Activated T-cell treated with anti-CD3 and anti-CD28 coated beads, Interleukin-2, amount 50 U/mL, for 24 hours (primary cell): Measurements from ENCODE around the gene TCEA3.

Experiments
- DNase-seq: peaks from one replicate; pipeline ENCODE4 v3.0.0-alpha.2; 2020
- H3K27ac Mint-ChIP-seq: 2 replicates; pipeline ENCODE4 v1.8.0; 2020; ENCODE audit warnings: mild to moderate bottlenecking, mixed read lengths
- H3K27me3 Mint-ChIP-seq: 2 replicates; pipeline ENCODE4 v1.8.0; 2020; ENCODE audit warnings: mixed read lengths
- H3K36me3 Mint-ChIP-seq: 2 replicates; pipeline ENCODE4 v1.8.0; 2020; ENCODE audit warnings: low read depth, mixed read lengths
- H3K4me1 Mint-ChIP-seq: 2 replicates; pipeline ENCODE4 v1.8.0; 2020; ENCODE audit warnings: low read depth, mixed read lengths
- H3K4me3 Mint-ChIP-seq: 2 replicates; pipeline ENCODE4 v1.8.0; 2020; ENCODE audit warnings: mild to moderate bottlenecking, moderate library complexity, mixed read lengths
- H3K9me3 Mint-ChIP-seq: 2 replicates; pipeline ENCODE4 v1.8.0; 2020; ENCODE audit warnings: mixed read lengths

The TCEA3 gene

GRCh38 chr1:23453455-23454000 is 29.0 kb upstream of the TCEA3 start:
- H3K4me1 Mint-ChIP-seq, result peaks cover 18% of the 10 kb centered on the region
- DNase-seq, result no peak
- H3K27ac Mint-ChIP-seq, result no peak overlapping the region
- no peak overlapping the region for H3K4me3 Mint-ChIP-seq
- H3K36me3 Mint-ChIP-seq, result no peaks in the 10 kb centered on the region
- H3K9me3 Mint-ChIP-seq, result no peaks in the 10 kb centered on the region
- peaks cover 6% of the 10 kb centered on the region for H3K27me3 Mint-ChIP-seq

GRCh38 chr1:23452011-23452411 is 27.5 kb upstream of the TCEA3 start:
- H3K4me1 Mint-ChIP-seq, result peaks cover 18% of the 10 kb centered on the region
- no peaks in the 10 kb centered on the region for H3K36me3 Mint-ChIP-seq
- no peak overlapping the region for H3K27ac Mint-ChIP-seq
- H3K9me3 Mint-ChIP-seq, result no peaks in the 10 kb centered on the region
- no peak overlapping the region for H3K4me3 Mint-ChIP-seq
- peaks cover 6% of the 10 kb centered on the region for H3K27me3 Mint-ChIP-seq
- peak; percentile 37 for DNase-seq

- Mint-ChIP-seq H3K27me3 (peaks cover 6% of the 10 kb centered on the region), H3K36me3 (no peaks in the 10 kb centered on the region), H3K4me3 (no peak overlapping the region), H3K27ac (no peak overlapping the region), H3K9me3 (no peaks in the 10 kb centered on the region), H3K4me1 (peaks cover 18% of the 10 kb centered on the region)
- DNase-seq, result no peak
These were observed 26.9 kb upstream of the TCEA3 start for GRCh38 chr1:23451441-23451840.

- no peak overlapping the region for H3K4me3 Mint-ChIP-seq
- H3K27me3 Mint-ChIP-seq, result peaks cover 6% of the 10 kb centered on the region
- H3K9me3 Mint-ChIP-seq, result no peaks in the 10 kb centered on the region
- no peaks in the 10 kb centered on the region for H3K36me3 Mint-ChIP-seq
- H3K27ac Mint-ChIP-seq, result no peak overlapping the region
- DNase-seq, result no peak
- peaks cover 13% of the 10 kb centered on the region for H3K4me1 Mint-ChIP-seq
These were observed 26.3 kb upstream of the TCEA3 start for GRCh38 chr1:23450894-23451293.

- Mint-ChIP-seq H3K9me3 (no peaks in the 10 kb centered on the region), H3K27me3 (no peaks in the 10 kb centered on the region), H3K4me1 (peaks cover 13% of the 10 kb centered on the region), H3K36me3 (no peaks in the 10 kb centered on the region), H3K4me3 (no peak overlapping the region), H3K27ac (no peak overlapping the region)
- DNase-seq, result no peak
These were observed 25.4 kb upstream of the TCEA3 start for GRCh38 chr1:23449958-23450357.

GRCh38 chr1:23449306-23449705 is 24.8 kb upstream of the TCEA3 start:
- no peak overlapping the region for H3K4me3 Mint-ChIP-seq
- no peaks in the 10 kb centered on the region for H3K27me3 Mint-ChIP-seq
- DNase-seq, result no peak
- peaks cover 13% of the 10 kb centered on the region for H3K4me1 Mint-ChIP-seq
- H3K9me3 Mint-ChIP-seq, result no peaks in the 10 kb centered on the region
- no peaks in the 10 kb centered on the region for H3K36me3 Mint-ChIP-seq
- no peak overlapping the region for H3K27ac Mint-ChIP-seq

GRCh38 chr1:23448846-23449245 is 24.3 kb upstream of the TCEA3 start:
- no peaks in the 10 kb centered on the region for H3K36me3 Mint-ChIP-seq
- no peak overlapping the region for H3K27ac Mint-ChIP-seq
- DNase-seq, result no peak
- H3K27me3 Mint-ChIP-seq, result no peaks in the 10 kb centered on the region
- H3K4me3 Mint-ChIP-seq, result no peak overlapping the region
- H3K4me1 Mint-ChIP-seq, result peaks cover 13% of the 10 kb centered on the region
- H3K9me3 Mint-ChIP-seq, result no peaks in the 10 kb centered on the region

GRCh38 chr1:23446661-23447310 is 22.2 kb upstream of the TCEA3 start:
- H3K27me3 Mint-ChIP-seq, result no peaks in the 10 kb centered on the region
- H3K4me1 Mint-ChIP-seq, result peaks cover 4% of the 10 kb centered on the region
- no peak overlapping the region for H3K27ac Mint-ChIP-seq
- no peak for DNase-seq
- H3K4me3 Mint-ChIP-seq, result no peak overlapping the region
- H3K36me3 Mint-ChIP-seq, result no peaks in the 10 kb centered on the region
- H3K9me3 Mint-ChIP-seq, result no peaks in the 10 kb centered on the region

GRCh38 chr1:23444596-23445390 is 20.2 kb upstream of the TCEA3 start:
- no peak overlapping the region for H3K27ac Mint-ChIP-seq
- no peak overlapping the region for H3K4me3 Mint-ChIP-seq
- no peaks in the 10 kb centered on the region for H3K4me1 Mint-ChIP-seq
- H3K36me3 Mint-ChIP-seq, result no peaks in the 10 kb centered on the region
- DNase-seq, result no peak
- H3K27me3 Mint-ChIP-seq, result no peaks in the 10 kb centered on the region
- no peaks in the 10 kb centered on the region for H3K9me3 Mint-ChIP-seq

GRCh38 chr1:23444104-23444533 is 19.6 kb upstream of the TCEA3 start:
- H3K9me3 Mint-ChIP-seq, result no peaks in the 10 kb centered on the region
- no peak overlapping the region for H3K27ac Mint-ChIP-seq
- no peak for DNase-seq
- H3K36me3 Mint-ChIP-seq, result no peaks in the 10 kb centered on the region
- no peaks in the 10 kb centered on the region for H3K4me1 Mint-ChIP-seq
- no peaks in the 10 kb centered on the region for H3K27me3 Mint-ChIP-seq
- H3K4me3 Mint-ChIP-seq, result no peak overlapping the region

- DNase-seq, result no peak
- H3K36me3 Mint-ChIP-seq, result no peaks in the 10 kb centered on the region
- H3K4me1 Mint-ChIP-seq, result no peaks in the 10 kb centered on the region
- H3K4me3 Mint-ChIP-seq, result no peak overlapping the region
- no peak overlapping the region for H3K27ac Mint-ChIP-seq
- H3K27me3 Mint-ChIP-seq, result no peaks in the 10 kb centered on the region
- H3K9me3 Mint-ChIP-seq, result no peaks in the 10 kb centered on the region
These were observed 18.2 kb upstream of the TCEA3 start for GRCh38 chr1:23442751-23443150.

GRCh38 chr1:23441446-23442148 is 17.0 kb upstream of the TCEA3 start:
- no peaks in the 10 kb centered on the region for H3K27me3 Mint-ChIP-seq
- no peaks in the 10 kb centered on the region for H3K4me1 Mint-ChIP-seq
- no peaks in the 10 kb centered on the region for H3K9me3 Mint-ChIP-seq
- no peaks in the 10 kb centered on the region for H3K36me3 Mint-ChIP-seq
- no peak overlapping the region for H3K27ac Mint-ChIP-seq
- no peak for DNase-seq
- no peak overlapping the region for H3K4me3 Mint-ChIP-seq

- no peaks in the 10 kb centered on the region for H3K9me3 Mint-ChIP-seq
- H3K27me3 Mint-ChIP-seq, result no peaks in the 10 kb centered on the region
- no peak for DNase-seq
- H3K36me3 Mint-ChIP-seq, result no peaks in the 10 kb centered on the region
- no peak overlapping the region for H3K4me3 Mint-ChIP-seq
- H3K27ac Mint-ChIP-seq, result no peak overlapping the region
- no peaks in the 10 kb centered on the region for H3K4me1 Mint-ChIP-seq
These were observed 14.0 kb upstream of the TCEA3 start for GRCh38 chr1:23438545-23438944.

- Mint-ChIP-seq H3K4me3 (no peak overlapping the region), H3K4me1 (no peaks in the 10 kb centered on the region), H3K36me3 (no peaks in the 10 kb centered on the region), H3K27ac (no peak overlapping the region), H3K9me3 (no peaks in the 10 kb centered on the region), H3K27me3 (no peaks in the 10 kb centered on the region)
- DNase-seq, result no peak
These were observed 12.8 kb upstream of the TCEA3 start for GRCh38 chr1:23437355-23437664.
